ENCODE data around the gene WNT7B.
A peak's percentile ranks its signal among the peaks of the same experiment; 100 is the strongest.
"Not testable (repeated sequence)": the region's sequence is repeated elsewhere in the genome, so short reads cannot be mapped to it uniquely, and the experiment has no call there.

The WNT7B gene

GRCh38 chr22:46007848-46008261 lies 30.9 kb upstream of the WNT7B start:
- no peak for DNase-seq

- no peak for DNase-seq
Observed at GRCh38 chr22:46007003-46007847, 30.3 kb upstream of the WNT7B start.

- DNase-seq, result peak; percentile 90
Observed at GRCh38 chr22:46006379-46007002, 29.5 kb upstream of the WNT7B start.

- DNase-seq, result not testable (repeated sequence)
Observed at GRCh38 chr22:46005116-46005705, 28.2 kb upstream of the WNT7B start.

GRCh38 chr22:46004105-46004866 lies 27.3 kb upstream of the WNT7B start:
- DNase-seq, result no peak

- DNase-seq, result no peak
Observed at GRCh38 chr22:46003271-46004091, 26.5 kb upstream of the WNT7B start.

- DNase-seq, result no peak
Observed at GRCh38 chr22:46002757-46003270, 25.9 kb upstream of the WNT7B start.

- DNase-seq, result no peak
Observed at GRCh38 chr22:46001426-46002106, 24.6 kb upstream of the WNT7B start.

- no peak for DNase-seq
Observed at GRCh38 chr22:46001046-46001425, 24.1 kb upstream of the WNT7B start.

GRCh38 chr22:46000081-46001027 lies 23.4 kb upstream of the WNT7B start:
- DNase-seq, result no peak

GRCh38 chr22:45999379-45999971 lies 22.5 kb upstream of the WNT7B start:
- DNase-seq, result no peak

- DNase-seq, result no peak
Observed at GRCh38 chr22:45998638-45999378, 21.8 kb upstream of the WNT7B start.

GRCh38 chr22:45997777-45998637 lies 21.0 kb upstream of the WNT7B start:
- DNase-seq, result no peak

- DNase-seq, result peak; percentile 81
Observed at GRCh38 chr22:45997077-45997776, 20.3 kb upstream of the WNT7B start.

- DNase-seq, result no peak
Observed at GRCh38 chr22:45996241-45997076, 19.5 kb upstream of the WNT7B start.

GRCh38 chr22:45995405-45996101 lies 18.6 kb upstream of the WNT7B start:
- DNase-seq, result no peak

Measured in midbrain (tissue), 1 donor.